ENCODE results near the gene SCYGR7.
"Not testable (repeated sequence)": the region's sequence is repeated elsewhere in the genome, so short reads cannot be mapped to it uniquely, and the experiment has no call there.

The SCYGR7 gene

GRCh38 chr2:227717687-227718567, 10.2 kb upstream of the SCYGR7 start, which contains the start of gene SLC19A3:
TSS of gene SLC19A3 (minus strand) at chr2:227718028. CDS start at chr2:227702318, 15,710 bp downstream.
- TF ChIP-seq CTCF (IDR thresholded peaks at IDR 0.05; ENCODE audit: low read depth, low read length, missing control alignments), result no peak
- DNase-seq (ENCODE audit: extremely low read depth, low read depth), result peak; percentile 4
- H3K4me3 ChIP-seq (replicated peaks; ENCODE audit: low read depth, low read length), result peak within 1 kb of the TSS; percentile 28

GRCh38 chr2:227719641-227720040, 8.5 kb upstream of the SCYGR7 start:
- DNase-seq (ENCODE audit: extremely low read depth, low read depth), result no peak
- TF ChIP-seq CTCF (IDR thresholded peaks at IDR 0.05; ENCODE audit: low read depth, low read length, missing control alignments), result no peak
- no peak overlapping the region for H3K4me3 ChIP-seq (replicated peaks; ENCODE audit: low read depth, low read length)

- no peak overlapping the region for H3K4me3 ChIP-seq (replicated peaks; ENCODE audit: low read depth, low read length)
- TF ChIP-seq CTCF (IDR thresholded peaks at IDR 0.05; ENCODE audit: low read depth, low read length, missing control alignments), result no peak
- no peak for DNase-seq (ENCODE audit: extremely low read depth, low read depth)
These were observed 7.5 kb upstream of the SCYGR7 start for GRCh38 chr2:227720680-227721079.

GRCh38 chr2:227722821-227723220, 5.3 kb upstream of the SCYGR7 start:
- DNase-seq (ENCODE audit: extremely low read depth, low read depth); H3K4me3 ChIP-seq (replicated peaks; ENCODE audit: low read depth, low read length): not testable (repeated sequence)

GRCh38 chr2:227724394-227725039, 3.6 kb upstream of the SCYGR7 start, which contains the start of gene SCYGR6:
TSS of gene SCYGR6 (minus strand) at chr2:227724757. CDS start at chr2:227724757, 0 bp downstream.
- H3K4me3 ChIP-seq (replicated peaks; ENCODE audit: low read depth, low read length), result no peak within 1 kb of the TSS
- no peak for DNase-seq (ENCODE audit: extremely low read depth, low read depth)
- no peak for TF ChIP-seq CTCF (IDR thresholded peaks at IDR 0.05; ENCODE audit: low read depth, low read length, missing control alignments)

GRCh38 chr2:227739351-227739750, 11.2 kb downstream of the SCYGR7 start:
- no peak overlapping the region for H3K4me3 ChIP-seq (replicated peaks; ENCODE audit: low read depth, low read length)

More at GRCh38 chr2:227739351-227739750, 11.2 kb downstream of the SCYGR7 start:
- DNase-seq (ENCODE audit: extremely low read depth, low read depth), result no peak
- TF ChIP-seq CTCF (IDR thresholded peaks at IDR 0.05; ENCODE audit: low read depth, low read length, missing control alignments), result no peak

Data from HFF-Myc (cell line).